Naive B cell (primary cell): ENCODE measurements around the gene NAXE. TPM values are rescaled to one million over a fixed set of nuclear protein-coding genes. Genes with fewer than 3 reads are reported as not detected.
A peak's percentile ranks its signal among the peaks of the same experiment; 100 is the strongest.

Experiments used
- ATAC-seq, 2 donors: fragments of 150-1000 bp; cut with Tn5 transposase; 2 replicates each; pipeline ENCODE4 v1.10.0; 2021; ENCODE audit warnings: low read depth in 2 of 2, mild to moderate bottlenecking in 2 of 2, moderate library complexity in 2 of 2
- DNase-seq: peaks from one replicate; pipeline ENCODE4 v3.0.0; 2022
- H3K27ac Mint-ChIP-seq, 6 donors: one replicate each; pipeline ENCODE4 v1.8.0; 2020 to 2022; ENCODE audit warnings: mild to moderate bottlenecking in 6 of 6, mixed read lengths in 6 of 6, moderate library complexity in 5 of 6, inconsistent platforms in 2 of 6
- H3K27me3 Mint-ChIP-seq, 3 donors: one replicate each; pipeline ENCODE4 v1.8.0; 2021 to 2022; ENCODE audit warnings: mixed read lengths in 3 of 3, mild to moderate bottlenecking in 1 of 3
- H3K36me3 Mint-ChIP-seq, 2 donors: one replicate each; pipeline ENCODE4 v1.8.0; 2020 to 2022; ENCODE audit warnings: mixed read lengths in 2 of 2, inconsistent platforms in 1 of 2, mild to moderate bottlenecking in 1 of 2
- H3K4me1 Mint-ChIP-seq, 3 donors: one replicate each; pipeline ENCODE4 v1.8.0; 2020 to 2022; ENCODE audit warnings: mixed read lengths in 3 of 3, inconsistent platforms in 1 of 3, mild to moderate bottlenecking in 1 of 3, moderate library complexity in 1 of 3
- H3K4me3 Mint-ChIP-seq, 8 donors: one replicate each; pipeline ENCODE4 v1.8.0; 2020 to 2022; ENCODE audit warnings: mild to moderate bottlenecking in 8 of 8, mixed read lengths in 8 of 8, moderate library complexity in 8 of 8, inconsistent platforms in 2 of 8
- H3K9me3 Mint-ChIP-seq, 7 donors: one replicate each; pipeline ENCODE4 v1.8.0; 2020 to 2022; ENCODE audit warnings: mixed read lengths in 7 of 7, mild to moderate bottlenecking in 5 of 7, inconsistent platforms in 2 of 7, moderate library complexity in 1 of 7
- polyA plus RNA-seq, 6 donors: library from polyadenylated mRNA; unstranded; fragments of 300-500 nt; fragmentation: Illumina TruSeq; gene quantifications; one replicate each; pipeline ENCODE4 v1.2.3, GENCODE V29; 2021; ENCODE audit warnings: low read depth in 6 of 6

NAXE gene
- polyA plus RNA-seq, 6 donors from 2014 or later = 97.6 to 177 (median 110) TPM

DNA sequence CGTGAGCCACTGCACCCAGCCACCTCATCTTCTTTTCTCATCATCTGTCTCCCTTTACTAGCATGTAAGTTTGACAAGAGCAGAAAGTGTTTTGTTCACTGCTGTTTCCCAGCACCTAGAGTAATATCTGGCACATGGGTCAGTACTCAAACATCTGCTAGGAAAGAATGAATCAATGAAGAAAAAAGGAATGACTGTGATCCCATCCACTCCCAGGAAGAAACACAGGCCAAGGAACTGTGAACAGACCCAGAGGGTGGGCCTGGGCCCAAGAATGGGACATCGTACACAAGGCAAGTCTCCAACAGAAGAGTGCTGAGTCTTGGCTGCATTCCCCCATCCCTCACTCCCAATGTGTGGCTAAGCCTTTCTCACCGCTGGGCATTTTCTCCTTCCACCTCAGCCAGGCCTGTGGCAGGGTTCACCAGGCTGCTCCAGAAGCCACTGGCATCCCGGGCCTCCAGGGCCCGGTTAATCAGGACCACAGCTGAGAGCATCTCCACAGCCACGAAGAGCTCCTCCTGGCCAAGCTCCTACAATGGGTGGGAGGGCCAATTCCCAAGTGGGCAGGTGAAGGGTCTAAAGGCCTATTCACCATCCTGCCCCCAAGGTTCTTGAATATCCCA lies 37.6 kb upstream of the NAXE start:
- peak overlapping the region in 4 of 6 donors; percentile 9 to 89 (median 42) for H3K27ac Mint-ChIP-seq
- ATAC-seq = no peak
- H3K36me3 Mint-ChIP-seq = no peaks in the 10 kb centered on the region
- H3K27me3 Mint-ChIP-seq = no peaks in the 10 kb centered on the region
- H3K4me3 Mint-ChIP-seq = peak overlapping the region in 6 of 8 donors; percentile 40 to 83 (median 64)
- peaks cover 52 to 65% (median 53%) of the 10 kb centered on the region in 3 donors for H3K4me1 Mint-ChIP-seq
- no peak for DNase-seq
- peaks cover 0 to 2% (median 0%) of the 10 kb centered on the region in 7 donors for H3K9me3 Mint-ChIP-seq

DNA sequence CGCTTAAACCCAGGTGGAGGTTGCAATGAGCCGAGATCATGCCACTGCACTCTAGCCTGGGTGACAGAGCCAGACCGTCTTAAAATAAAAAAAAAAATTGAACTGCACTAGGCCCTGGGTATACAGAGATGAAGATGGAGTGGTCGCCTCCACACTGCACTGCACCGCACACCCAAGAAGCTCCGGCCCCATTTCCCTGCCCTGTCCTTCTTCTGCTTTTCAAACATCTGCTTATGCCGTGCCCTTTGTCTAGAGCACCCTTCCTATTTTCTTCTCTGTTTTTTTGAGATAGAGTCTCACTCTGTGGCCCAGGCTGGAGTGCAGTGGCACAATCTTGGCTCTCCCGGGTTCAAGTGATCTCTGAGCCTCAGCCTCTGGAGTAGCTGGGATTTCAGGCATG lies 36.6 kb upstream of the NAXE start:
- DNase-seq = no peak
- Mint-ChIP-seq H3K4me3 (peak overlapping the region in 1 of 8 donors; percentile 66), H3K4me1 (peaks cover 47 to 60% (median 53%) of the 10 kb centered on the region in 3 donors), H3K36me3 (no peaks in the 10 kb centered on the region), H3K27me3 (no peaks in the 10 kb centered on the region), H3K27ac (peak overlapping the region in 2 of 6 donors; percentile 68 to 82), H3K9me3 (peaks cover 0 to 2% (median 0%) of the 10 kb centered on the region in 7 donors)
- peak in 1 of 2 donors; percentile 39 for ATAC-seq

DNA sequence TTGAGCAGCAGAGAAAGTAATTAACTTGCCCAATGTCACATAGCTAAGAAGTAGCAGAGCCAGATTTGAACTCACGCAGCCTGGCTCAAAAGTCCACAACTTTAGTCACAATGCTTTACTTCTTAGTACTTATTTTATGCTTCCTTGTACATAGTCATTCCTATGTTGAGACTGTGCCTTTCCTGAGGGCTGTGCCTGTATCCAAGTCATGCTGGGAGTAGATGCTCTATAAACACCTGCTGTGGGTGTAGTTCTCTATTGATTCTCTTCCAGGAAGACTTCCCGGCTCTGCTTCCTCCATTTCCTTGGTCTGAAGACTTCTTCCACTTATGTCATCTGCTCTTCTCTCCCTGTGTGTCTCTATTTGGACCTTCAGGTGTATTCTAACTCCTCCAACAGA lies 35.9 kb upstream of the NAXE start:
- ATAC-seq = no peak
- H3K27me3 Mint-ChIP-seq = no peaks in the 10 kb centered on the region
- no peak for DNase-seq
- H3K27ac Mint-ChIP-seq = peak overlapping the region in 2 of 6 donors; percentile 56 to 68
- no peak overlapping the region for H3K4me3 Mint-ChIP-seq
- H3K36me3 Mint-ChIP-seq = no peaks in the 10 kb centered on the region
- peaks cover 0 to 2% (median 0%) of the 10 kb centered on the region in 7 donors for H3K9me3 Mint-ChIP-seq
- peaks cover 44 to 53% (median 49%) of the 10 kb centered on the region in 3 donors for H3K4me1 Mint-ChIP-seq

DNA sequence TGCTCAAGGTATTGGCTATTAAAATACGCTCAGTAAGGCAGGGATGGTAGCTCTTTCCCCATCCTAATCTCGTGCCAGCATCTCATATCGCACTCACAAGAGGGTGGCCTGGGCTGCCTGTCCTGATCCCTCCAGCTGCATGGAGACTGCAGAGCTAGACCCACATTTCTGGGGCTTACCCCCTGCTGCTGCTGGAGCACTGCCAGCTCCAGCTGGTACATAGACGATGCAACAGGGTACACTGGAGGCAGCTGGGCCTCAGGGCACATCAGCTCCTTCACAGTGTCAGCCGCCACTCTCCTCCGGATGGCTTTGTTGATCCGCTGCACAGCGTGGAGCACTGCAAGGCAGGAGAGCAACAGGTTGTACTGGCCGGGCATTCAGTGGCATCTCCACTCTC lies 35.2 kb upstream of the NAXE start:
- DNase-seq (no peak), ATAC-seq (no peak)
- Mint-ChIP-seq H3K9me3 (peaks cover 0 to 2% (median 0%) of the 10 kb centered on the region in 7 donors), H3K36me3 (no peaks in the 10 kb centered on the region), H3K4me3 (no peak overlapping the region), H3K27me3 (no peaks in the 10 kb centered on the region), H3K4me1 (peaks cover 37 to 46% (median 43%) of the 10 kb centered on the region in 3 donors), H3K27ac (peak overlapping the region in 1 of 6 donors; percentile 33)

DNA sequence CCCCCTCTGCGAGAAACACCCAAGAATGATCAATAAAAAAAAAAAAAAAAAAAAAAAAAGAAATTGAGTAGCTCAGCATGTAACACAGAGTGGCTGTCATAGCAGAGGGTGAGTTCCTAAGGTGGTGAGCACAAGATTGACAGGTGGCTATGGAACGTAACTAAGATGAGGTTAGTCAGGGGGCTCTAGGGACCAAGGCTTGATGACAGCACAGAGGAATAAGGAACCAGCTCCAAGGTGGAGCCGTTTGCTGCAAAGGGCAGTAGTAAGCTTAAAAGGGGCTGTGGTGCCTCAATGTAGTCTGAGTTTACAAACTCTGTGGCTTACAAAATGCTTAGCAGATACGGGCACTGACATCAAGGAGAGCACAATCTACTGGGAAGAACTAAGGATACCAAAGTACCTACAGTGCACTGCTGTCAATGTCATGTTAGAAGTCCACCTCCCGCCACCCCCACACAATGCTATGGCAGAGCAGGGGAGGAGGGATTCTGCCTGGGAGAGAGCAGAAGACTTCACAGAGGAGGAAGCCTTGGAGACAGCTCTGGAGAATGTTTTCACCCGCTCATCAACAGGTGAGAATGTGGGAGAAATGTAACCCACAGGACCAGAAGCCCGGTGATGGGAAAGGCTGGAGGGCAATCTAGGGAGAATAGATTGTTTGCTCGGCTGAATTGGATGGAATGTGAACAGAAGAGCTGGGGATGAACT lies 32.3 kb upstream of the NAXE start:
- no peak for DNase-seq
- no peak overlapping the region for H3K4me3 Mint-ChIP-seq
- H3K9me3 Mint-ChIP-seq = no peaks in the 10 kb centered on the region
- peak in 1 of 2 donors; percentile 40 for ATAC-seq
- H3K27me3 Mint-ChIP-seq = no peaks in the 10 kb centered on the region
- peak overlapping the region in 3 of 6 donors; percentile 7 to 84 (median 33) for H3K27ac Mint-ChIP-seq
- peaks cover 12 to 17% (median 14%) of the 10 kb centered on the region in 3 donors for H3K4me1 Mint-ChIP-seq
- H3K36me3 Mint-ChIP-seq = no peaks in the 10 kb centered on the region

DNA sequence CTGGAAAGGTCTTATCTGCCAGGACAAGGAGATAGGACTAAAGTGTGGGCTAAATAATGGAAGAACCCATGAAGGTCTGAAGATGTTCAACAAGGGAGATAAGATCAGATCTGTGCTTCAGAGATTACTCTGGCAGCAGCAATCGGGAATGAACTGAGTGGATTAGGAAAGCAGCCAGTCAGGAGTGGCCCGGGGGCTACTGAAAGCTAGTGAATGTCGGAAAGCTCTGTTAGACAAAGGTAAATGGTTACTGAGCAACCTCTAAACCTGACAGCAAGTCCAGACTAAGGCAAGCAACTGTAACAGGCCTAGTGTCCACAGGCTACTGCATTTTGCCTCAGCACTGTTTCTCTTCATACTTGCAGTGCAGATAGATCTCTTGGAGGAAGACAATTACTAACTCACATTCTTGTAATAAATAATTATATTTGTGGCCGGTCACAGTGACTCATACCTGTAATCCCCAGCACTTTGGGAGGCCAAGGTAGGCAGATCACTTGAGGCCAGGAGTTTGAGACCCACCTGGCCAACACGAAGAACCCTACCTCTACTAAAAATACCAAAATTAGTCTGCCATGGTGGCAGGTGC lies 31.7 kb upstream of the NAXE start:
- Mint-ChIP-seq H3K36me3 (no peaks in the 10 kb centered on the region), H3K27ac (peak overlapping the region in 1 of 6 donors; percentile 7), H3K27me3 (no peaks in the 10 kb centered on the region), H3K4me1 (peaks cover 7 to 11% (median 8%) of the 10 kb centered on the region in 3 donors), H3K9me3 (no peaks in the 10 kb centered on the region), H3K4me3 (no peak overlapping the region)
- DNase-seq (no peak), ATAC-seq (no peak)

DNA sequence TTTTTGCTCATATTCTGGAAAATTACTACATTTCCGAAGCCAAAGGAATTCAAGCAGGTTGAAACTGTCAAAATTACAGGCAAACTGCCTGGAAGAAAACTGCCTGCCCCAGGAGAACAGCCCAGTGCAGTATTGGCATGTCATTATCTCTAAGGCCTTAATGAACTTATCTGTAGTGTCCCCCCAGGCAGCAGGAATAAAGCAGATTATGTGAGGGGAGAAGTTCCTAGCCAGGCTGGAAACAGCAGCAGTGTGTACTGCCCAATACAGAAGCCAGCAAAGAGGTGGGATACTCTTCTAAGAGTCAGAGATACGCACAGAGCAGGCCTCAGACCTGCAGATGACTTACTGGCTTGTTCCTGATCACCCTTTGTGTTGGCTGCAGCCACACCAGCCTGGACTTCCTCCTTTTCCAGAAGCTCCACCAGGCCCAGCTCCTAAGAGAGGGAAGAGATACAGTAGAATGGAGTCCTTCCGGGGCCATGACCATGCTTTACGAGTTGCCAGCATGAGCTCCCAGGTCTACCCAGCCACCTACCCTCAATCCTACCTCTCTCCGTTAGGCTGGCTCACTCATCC lies 30.9 kb upstream of the NAXE start:
- DNase-seq (no peak), ATAC-seq (no peak)
- H3K9me3 Mint-ChIP-seq = no peaks in the 10 kb centered on the region
- H3K27ac Mint-ChIP-seq = no peak overlapping the region
- no peak overlapping the region for H3K4me3 Mint-ChIP-seq
- peaks cover 3 to 6% (median 4%) of the 10 kb centered on the region in 3 donors for H3K4me1 Mint-ChIP-seq
- no peaks in the 10 kb centered on the region for H3K27me3 Mint-ChIP-seq
- H3K36me3 Mint-ChIP-seq = no peaks in the 10 kb centered on the region

DNA sequence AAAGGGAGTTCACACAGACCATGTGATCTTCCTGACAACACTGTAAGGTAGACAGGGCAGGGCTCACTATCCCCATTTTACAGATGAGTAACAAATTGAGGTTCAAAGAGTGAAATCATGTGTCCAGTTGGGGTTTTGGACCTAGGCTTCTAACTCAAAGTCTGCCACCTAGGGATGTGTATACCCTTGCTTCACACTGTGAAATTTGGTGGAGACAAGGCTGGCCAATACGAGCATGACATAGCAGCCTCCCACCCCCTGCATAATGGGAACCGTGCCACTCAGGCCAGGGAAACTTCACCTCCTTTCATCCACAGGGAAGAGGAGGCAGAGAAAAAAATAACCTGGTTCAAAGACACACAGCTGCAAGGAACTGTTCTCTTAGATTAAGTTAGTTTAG lies 26.1 kb upstream of the NAXE start:
- Mint-ChIP-seq H3K27ac (no peak overlapping the region), H3K9me3 (no peaks in the 10 kb centered on the region), H3K4me3 (no peak overlapping the region), H3K27me3 (peaks cover 4 to 10% (median 6%) of the 10 kb centered on the region in 3 donors), H3K36me3 (no peaks in the 10 kb centered on the region), H3K4me1 (peaks cover 0 to 6% (median 4%) of the 10 kb centered on the region in 3 donors)
- no peak for DNase-seq
- ATAC-seq = no peak

DNA sequence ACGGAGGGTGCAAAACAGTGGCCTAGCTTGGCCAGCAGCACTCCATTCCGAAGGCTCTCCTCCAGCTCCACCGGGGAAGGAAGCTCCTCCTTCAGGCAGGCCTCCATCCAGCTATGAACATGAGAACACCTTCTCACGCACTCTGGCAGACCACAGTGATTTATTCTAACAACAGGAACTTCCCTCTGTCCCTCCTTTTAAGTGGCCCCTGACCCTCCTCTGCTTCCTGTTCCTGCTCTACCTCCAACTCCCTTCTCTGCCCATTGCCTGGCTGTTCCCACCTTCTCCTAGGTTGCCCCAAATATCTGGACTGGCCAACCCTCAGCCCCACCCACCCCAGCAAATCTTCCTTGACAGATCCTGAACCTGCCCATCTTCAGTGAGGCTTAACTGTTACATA lies 25.1 kb upstream of the NAXE start:
- no peak overlapping the region for H3K4me3 Mint-ChIP-seq
- no peak for DNase-seq
- peak overlapping the region in 1 of 6 donors; percentile 76 for H3K27ac Mint-ChIP-seq
- no peaks in the 10 kb centered on the region for H3K36me3 Mint-ChIP-seq
- H3K4me1 Mint-ChIP-seq = peaks cover 1 to 6% (median 6%) of the 10 kb centered on the region in 3 donors
- no peak for ATAC-seq
- peaks cover 11 to 19% (median 15%) of the 10 kb centered on the region in 3 donors for H3K27me3 Mint-ChIP-seq
- no peaks in the 10 kb centered on the region for H3K9me3 Mint-ChIP-seq

DNA sequence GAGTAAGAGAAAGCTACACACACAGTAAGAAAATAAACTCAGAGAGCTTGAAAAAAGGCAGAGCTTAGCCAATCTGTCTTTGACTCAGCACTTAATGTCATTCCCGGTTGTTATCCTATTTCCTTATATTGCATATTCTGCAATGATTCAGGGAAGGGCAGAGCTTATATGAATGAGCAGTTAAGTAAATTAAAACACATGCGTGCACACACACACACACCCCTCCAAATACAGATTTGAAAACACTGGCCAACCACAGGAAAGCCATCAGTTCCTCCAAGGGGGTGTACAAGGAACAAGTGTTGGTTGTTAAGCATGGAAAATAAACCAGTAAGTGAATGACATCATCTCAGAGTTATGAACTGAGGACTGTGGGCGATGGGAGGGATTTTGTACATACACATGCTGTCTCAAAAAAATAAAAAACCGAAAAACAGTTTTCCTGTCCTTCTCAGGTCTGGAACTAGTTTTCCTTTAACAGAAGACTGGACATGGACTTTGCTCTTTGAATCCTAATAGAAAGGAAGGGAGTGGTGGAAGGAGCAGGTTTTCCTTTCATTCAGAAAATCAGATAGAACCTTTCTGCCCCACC lies 20.2 kb upstream of the NAXE start:
- Mint-ChIP-seq H3K27me3 (peaks cover 33 to 47% (median 42%) of the 10 kb centered on the region in 3 donors), H3K9me3 (no peaks in the 10 kb centered on the region), H3K27ac (peak overlapping the region in 1 of 6 donors; percentile 47), H3K36me3 (peaks cover 0 to 7% of the 10 kb centered on the region in 2 donors), H3K4me3 (peak overlapping the region in 4 of 8 donors; percentile 10 to 91 (median 51)), H3K4me1 (peaks cover 13 to 20% (median 16%) of the 10 kb centered on the region in 3 donors)
- ATAC-seq = no peak
- DNase-seq = no peak

DNA sequence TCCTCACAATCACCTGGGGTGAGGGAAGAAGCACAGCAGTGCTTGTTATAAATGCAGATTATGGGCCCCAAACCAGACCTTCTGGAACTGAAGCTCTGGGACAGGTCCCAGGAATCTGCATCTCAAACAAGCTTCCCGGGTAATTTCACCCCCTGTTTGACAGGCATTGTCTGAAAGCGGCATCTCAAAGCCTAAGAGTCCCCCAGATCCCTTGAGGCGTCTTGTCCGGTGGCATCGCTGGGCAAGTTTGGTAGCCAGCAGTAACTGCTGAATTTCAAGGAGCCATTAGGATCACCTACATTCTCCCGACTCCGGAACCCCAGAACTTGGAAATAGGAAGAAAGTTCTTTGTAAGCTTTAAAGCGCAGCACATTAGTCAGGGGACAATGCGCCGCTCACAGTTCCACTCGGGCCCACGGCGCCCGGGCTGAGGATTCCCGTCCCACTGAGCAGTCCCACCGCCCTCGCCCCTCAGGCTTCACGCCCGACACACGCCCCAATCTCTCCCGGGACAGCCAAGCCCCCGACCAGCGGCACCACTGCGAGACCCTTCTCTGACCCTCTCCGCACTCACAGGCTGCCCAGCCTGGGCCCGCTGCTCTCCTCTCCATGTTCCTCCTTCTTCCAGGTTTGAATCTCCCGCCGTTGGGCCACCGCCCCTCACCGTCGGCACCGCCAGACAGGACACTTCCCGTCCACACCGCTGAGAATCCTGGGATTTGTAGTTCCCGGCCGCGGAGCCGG lies 19.5 kb upstream of the NAXE start, which contains the start of gene IQGAP3:
TSS of gene IQGAP3 (minus strand) at position 647 of the 744 bp plus-strand sequence. CDS start at position 611, 36 bp downstream.
- peak; percentile 98 to 100 for ATAC-seq
- H3K9me3 Mint-ChIP-seq = no peaks in the 10 kb centered on the region
- H3K36me3 Mint-ChIP-seq = peaks cover 0 to 7% of the 10 kb centered on the region in 2 donors
- peaks cover 33 to 47% (median 42%) of the 10 kb centered on the region in 3 donors for H3K27me3 Mint-ChIP-seq
- peaks cover 13 to 20% (median 16%) of the 10 kb centered on the region in 3 donors for H3K4me1 Mint-ChIP-seq
- peak; percentile 77 for DNase-seq
- peak within 1 kb of the TSS in 3 of 6 donors; percentile 44 to 89 (median 47) for H3K27ac Mint-ChIP-seq
- peak within 1 kb of the TSS; percentile 61 to 92 (median 88) for H3K4me3 Mint-ChIP-seq

DNA sequence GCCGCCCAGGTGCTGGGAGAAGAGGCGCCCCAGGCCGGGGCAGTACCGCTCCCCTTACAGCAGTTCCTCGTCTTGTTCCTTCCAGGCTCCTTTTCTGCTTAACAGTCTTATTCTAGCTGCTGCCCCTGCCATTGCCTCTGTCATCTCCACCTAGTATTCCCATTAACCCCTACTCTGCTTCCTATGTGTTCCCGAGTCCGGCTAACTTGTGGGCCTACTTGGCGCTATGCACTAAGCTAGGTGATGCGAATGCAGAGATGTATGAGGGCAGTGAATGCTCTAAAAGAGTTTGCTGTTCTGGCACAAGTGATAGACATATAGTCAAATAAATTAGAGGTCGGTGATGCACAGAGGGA lies 18.9 kb upstream of the NAXE start:
- no peaks in the 10 kb centered on the region for H3K9me3 Mint-ChIP-seq
- peaks cover 13 to 20% (median 16%) of the 10 kb centered on the region in 3 donors for H3K4me1 Mint-ChIP-seq
- no peak for ATAC-seq
- peaks cover 33 to 47% (median 42%) of the 10 kb centered on the region in 3 donors for H3K27me3 Mint-ChIP-seq
- peak overlapping the region; percentile 61 to 92 (median 88) for H3K4me3 Mint-ChIP-seq
- DNase-seq = no peak
- peaks cover 0 to 7% of the 10 kb centered on the region in 2 donors for H3K36me3 Mint-ChIP-seq
- H3K27ac Mint-ChIP-seq = peak overlapping the region in 3 of 6 donors; percentile 21 to 89 (median 44)
